Measurements from ENCODE around the gene SMURF1. TPM values are rescaled to one million over a fixed set of nuclear protein-coding genes. Genes with fewer than 3 reads are reported as not detected.

Gene SMURF1
- total RNA-seq, 1 donor from 2014 or later = 24.5 TPM

- Mint-ChIP-seq H3K27ac (ENCODE audit: unreplicated experiment) (no peak overlapping the region), H3K27me3 (ENCODE audit: low read depth) (no peaks in the 10 kb centered on the region), H3K4me3 (no peak overlapping the region), H3K36me3 (ENCODE audit: low read depth) (peaks cover 3% of the 10 kb centered on the region), H3K9me3 (peaks cover 3% of the 10 kb centered on the region), H3K4me1 (peaks cover 41% of the 10 kb centered on the region)
- TF ChIP-seq CTCF (conservative IDR thresholded peaks at IDR 0.05) = no peak
- no peak for DNase-seq (ENCODE audit: low read depth, low spot score)
Observed at GRCh38 chr7:99133766-99134564, 9.9 kb downstream of the SMURF1 start.

GRCh38 chr7:99132595-99133321 is 11.2 kb downstream of the SMURF1 start:
- TF ChIP-seq CTCF (conservative IDR thresholded peaks at IDR 0.05) = no peak
- H3K27ac Mint-ChIP-seq (ENCODE audit: unreplicated experiment) = peak overlapping the region; percentile 43

GRCh38 chr7:99131290-99131689 is 12.6 kb downstream of the SMURF1 start:
- Mint-ChIP-seq H3K4me3 (no peak overlapping the region), H3K4me1 (peaks cover 42% of the 10 kb centered on the region), H3K36me3 (ENCODE audit: low read depth) (peaks cover 3% of the 10 kb centered on the region), H3K9me3 (peaks cover 3% of the 10 kb centered on the region), H3K27me3 (ENCODE audit: low read depth) (no peaks in the 10 kb centered on the region), H3K27ac (ENCODE audit: unreplicated experiment) (peak overlapping the region; percentile 76)
- no peak for TF ChIP-seq CTCF (conservative IDR thresholded peaks at IDR 0.05)
- DNase-seq (ENCODE audit: low read depth, low spot score) = no peak

More at GRCh38 chr7:99132595-99133321, 11.2 kb downstream of the SMURF1 start:
- Mint-ChIP-seq H3K27me3 (ENCODE audit: low read depth) (no peaks in the 10 kb centered on the region), H3K4me3 (no peak overlapping the region), H3K9me3 (peaks cover 3% of the 10 kb centered on the region), H3K36me3 (ENCODE audit: low read depth) (peaks cover 3% of the 10 kb centered on the region), H3K4me1 (peaks cover 38% of the 10 kb centered on the region)
- no peak for DNase-seq (ENCODE audit: low read depth, low spot score)

- Mint-ChIP-seq H3K9me3 (peaks cover 3% of the 10 kb centered on the region), H3K27ac (ENCODE audit: unreplicated experiment) (peak overlapping the region; percentile 6), H3K36me3 (ENCODE audit: low read depth) (peaks cover 3% of the 10 kb centered on the region), H3K4me1 (peaks cover 45% of the 10 kb centered on the region), H3K4me3 (no peak overlapping the region), H3K27me3 (ENCODE audit: low read depth) (no peaks in the 10 kb centered on the region)
- no peak for TF ChIP-seq CTCF (conservative IDR thresholded peaks at IDR 0.05)
- no peak for DNase-seq (ENCODE audit: low read depth, low spot score)
Observed at GRCh38 chr7:99129536-99129935, 14.4 kb downstream of the SMURF1 start.

GRCh38 chr7:99129001-99129400 is 14.9 kb downstream of the SMURF1 start:
- Mint-ChIP-seq H3K4me1 (peaks cover 45% of the 10 kb centered on the region), H3K36me3 (ENCODE audit: low read depth) (peaks cover 3% of the 10 kb centered on the region), H3K27ac (ENCODE audit: unreplicated experiment) (no peak overlapping the region), H3K4me3 (no peak overlapping the region), H3K9me3 (peaks cover 3% of the 10 kb centered on the region), H3K27me3 (ENCODE audit: low read depth) (no peaks in the 10 kb centered on the region)
- DNase-seq (ENCODE audit: low read depth, low spot score) = no peak
- TF ChIP-seq CTCF (conservative IDR thresholded peaks at IDR 0.05) = no peak

All from neural crest cell (in vitro differentiated cells).